ENCODE data around the gene SPP2. TPM values are rescaled to one million over a fixed set of nuclear protein-coding genes. Genes with fewer than 3 reads are reported as not detected.

The SPP2 gene
- polyA plus RNA-seq, 3 donors = not detected

DNA sequence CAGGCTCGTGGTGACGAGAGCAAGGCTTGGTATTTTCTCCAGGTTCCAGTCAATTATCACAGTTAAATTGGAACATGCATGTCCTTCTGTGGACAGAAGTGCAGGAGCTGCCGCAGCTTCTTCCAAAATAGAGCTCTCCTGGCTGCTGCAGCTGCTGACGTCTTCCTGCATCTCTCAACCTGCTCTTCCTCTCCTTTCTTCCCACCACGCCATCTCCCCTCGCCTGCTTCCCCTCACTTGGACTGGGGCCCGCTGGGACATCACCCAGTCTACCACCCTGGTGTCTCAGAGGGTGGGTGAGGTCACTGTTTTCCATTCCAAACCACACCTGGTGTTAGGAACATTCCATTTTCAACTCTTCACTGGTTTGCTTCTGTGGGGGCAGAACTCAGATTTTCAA, 41.4 kb downstream of the SPP2 start:
- Histone ChIP-seq H3K27ac (ENCODE audit: low read depth in 1 of 2, low read length in 2 of 2) (no peak overlapping the region), H2AFZ (ENCODE audit: insufficient read depth, low read depth, low read length, poor library complexity, severe bottlenecking) (no peak overlapping the region), H3K4me3 (replicated peaks in 1 of 3; ENCODE audit: low read depth in 2 of 3, low read length in 3 of 3) (no peak overlapping the region), H3K9me3 (replicated peaks in 1 of 2; ENCODE audit: control insufficient read depth in 1 of 2, insufficient read depth in 1 of 2, low read length in 2 of 2) (no peaks in the 10 kb centered on the region), H3K36me3 (replicated peaks in 1 of 2; ENCODE audit: control insufficient read depth in 1 of 2, insufficient read depth in 2 of 2, low read length in 2 of 2) (no peaks in the 10 kb centered on the region), H3K27me3 (ENCODE audit: control insufficient read depth in 2 of 2, insufficient read depth in 2 of 2, low read length in 2 of 2) (no peaks in the 10 kb centered on the region), H4K20me1 (ENCODE audit: insufficient read depth, low read length) (no peaks in the 10 kb centered on the region), H3K4me2 (replicated peaks; ENCODE audit: extremely low read depth, low read length, poor library complexity, severe bottlenecking) (no peak overlapping the region), H3K79me2 (ENCODE audit: insufficient read depth, low read length) (no peaks in the 10 kb centered on the region), H3K4me1 (ENCODE audit: control insufficient read depth in 1 of 2, insufficient read depth in 2 of 2, low read length in 2 of 2) (no peaks in the 10 kb centered on the region), H3K9ac (ENCODE audit: insufficient read depth, low read length, poor library complexity, severe bottlenecking) (no peak overlapping the region)
- no peak for DNase-seq
- TF ChIP-seq, protein P1, sequence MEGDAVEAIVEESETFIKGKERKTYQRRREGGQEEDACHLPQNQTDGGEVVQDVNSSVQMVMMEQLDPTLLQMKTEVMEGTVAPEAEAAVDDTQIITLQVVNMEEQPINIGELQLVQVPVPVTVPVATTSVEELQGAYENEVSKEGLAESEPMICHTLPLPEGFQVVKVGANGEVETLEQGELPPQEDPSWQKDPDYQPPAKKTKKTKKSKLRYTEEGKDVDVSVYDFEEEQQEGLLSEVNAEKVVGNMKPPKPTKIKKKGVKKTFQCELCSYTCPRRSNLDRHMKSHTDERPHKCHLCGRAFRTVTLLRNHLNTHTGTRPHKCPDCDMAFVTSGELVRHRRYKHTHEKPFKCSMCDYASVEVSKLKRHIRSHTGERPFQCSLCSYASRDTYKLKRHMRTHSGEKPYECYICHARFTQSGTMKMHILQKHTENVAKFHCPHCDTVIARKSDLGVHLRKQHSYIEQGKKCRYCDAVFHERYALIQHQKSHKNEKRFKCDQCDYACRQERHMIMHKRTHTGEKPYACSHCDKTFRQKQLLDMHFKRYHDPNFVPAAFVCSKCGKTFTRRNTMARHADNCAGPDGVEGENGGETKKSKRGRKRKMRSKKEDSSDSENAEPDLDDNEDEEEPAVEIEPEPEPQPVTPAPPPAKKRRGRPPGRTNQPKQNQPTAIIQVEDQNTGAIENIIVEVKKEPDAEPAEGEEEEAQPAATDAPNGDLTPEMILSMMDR (IDR thresholded peaks at IDR 0.05) = no peak
- no peak overlapping the region for H3K4me3 Mint-ChIP-seq
- intact Hi-C loops (cut with micrococcal nuclease) = no loop called here
- 79% methylated on average over 3 of the region's 7 CpGs for WGBS (ENCODE audit: insufficient coverage)
- peaks cover 1 to 5% (median 4%) of the 10 kb centered on the region in 3 donors for H3K27me3 Mint-ChIP-seq (ENCODE audit: low read depth in 3 of 3)
- H3K4me1 Mint-ChIP-seq = no peaks in the 10 kb centered on the region
- H3K9me3 Mint-ChIP-seq = peaks cover 0 to 5% (median 1%) of the 10 kb centered on the region in 7 donors
- H3K27ac Mint-ChIP-seq = peak overlapping the region in 1 of 7 donors; percentile 66
- no peaks in the 10 kb centered on the region for H3K36me3 Mint-ChIP-seq

DNA sequence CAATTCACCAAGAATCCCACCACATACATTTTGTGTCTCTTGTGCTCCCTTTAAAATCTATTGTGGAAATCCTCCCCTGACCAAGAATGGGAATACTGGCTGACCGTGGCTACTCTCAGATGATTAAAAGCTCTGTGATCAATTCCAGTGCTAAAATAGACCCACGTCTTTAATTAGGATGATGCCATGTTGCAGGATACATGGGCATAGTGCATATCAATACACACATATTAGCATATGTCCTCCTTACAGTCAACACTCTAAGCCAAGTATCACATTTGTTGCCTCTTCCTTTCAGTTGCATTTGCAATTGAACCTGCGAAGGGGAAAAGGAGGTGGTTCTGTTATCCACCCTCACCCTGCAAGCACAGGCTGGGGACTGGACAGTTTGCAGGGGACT, 41.8 kb downstream of the SPP2 start:
- TF ChIP-seq, protein P1 (IDR thresholded peaks at IDR 0.05) = no peak
- H3K27ac Mint-ChIP-seq = no peak overlapping the region
- intact Hi-C loops (cut with micrococcal nuclease) = no loop called here

More for the DNA sequence above, 41.8 kb downstream of the SPP2 start:
- Histone ChIP-seq H3K9ac (ENCODE audit: insufficient read depth, low read length, poor library complexity, severe bottlenecking) (no peak overlapping the region), H2AFZ (ENCODE audit: insufficient read depth, low read depth, low read length, poor library complexity, severe bottlenecking) (no peak overlapping the region), H4K20me1 (ENCODE audit: insufficient read depth, low read length) (no peaks in the 10 kb centered on the region), H3K36me3 (replicated peaks in 1 of 2; ENCODE audit: control insufficient read depth in 1 of 2, insufficient read depth in 2 of 2, low read length in 2 of 2) (no peaks in the 10 kb centered on the region), H3K27me3 (ENCODE audit: control insufficient read depth in 2 of 2, insufficient read depth in 2 of 2, low read length in 2 of 2) (no peaks in the 10 kb centered on the region), H3K27ac (ENCODE audit: low read depth in 1 of 2, low read length in 2 of 2) (no peak overlapping the region), H3K4me2 (replicated peaks; ENCODE audit: extremely low read depth, low read length, poor library complexity, severe bottlenecking) (no peak overlapping the region), H3K79me2 (ENCODE audit: insufficient read depth, low read length) (no peaks in the 10 kb centered on the region), H3K9me3 (replicated peaks in 1 of 2; ENCODE audit: control insufficient read depth in 1 of 2, insufficient read depth in 1 of 2, low read length in 2 of 2) (no peaks in the 10 kb centered on the region), H3K4me3 (replicated peaks in 1 of 3; ENCODE audit: low read depth in 2 of 3, low read length in 3 of 3) (no peak overlapping the region), H3K4me1 (ENCODE audit: control insufficient read depth in 1 of 2, insufficient read depth in 2 of 2, low read length in 2 of 2) (no peaks in the 10 kb centered on the region)
- peaks cover 0 to 5% (median 1%) of the 10 kb centered on the region in 7 donors for H3K9me3 Mint-ChIP-seq
- H3K36me3 Mint-ChIP-seq = no peaks in the 10 kb centered on the region
- H3K27me3 Mint-ChIP-seq (ENCODE audit: low read depth in 3 of 3) = peaks cover 1 to 5% (median 4%) of the 10 kb centered on the region in 3 donors
- WGBS (ENCODE audit: insufficient coverage) = 93% methylated on average over 2 of the region's 3 CpGs
- DNase-seq = no peak
- H3K4me1 Mint-ChIP-seq = no peaks in the 10 kb centered on the region
- H3K4me3 Mint-ChIP-seq = no peak overlapping the region

All from CD14-positive monocyte (primary cell).